ENCODE results near the gene C5orf15. TPM values are rescaled to one million over a fixed set of nuclear protein-coding genes. Genes with fewer than 3 reads are reported as not detected.

C5orf15 gene
- total and polyA plus RNA-seq, 9 of the 15 experiments (the other 6 are each of a cell fraction or from before 2014, with no cell fraction given): 23.3 to 50.7 (median 35.5) TPM

DNA sequence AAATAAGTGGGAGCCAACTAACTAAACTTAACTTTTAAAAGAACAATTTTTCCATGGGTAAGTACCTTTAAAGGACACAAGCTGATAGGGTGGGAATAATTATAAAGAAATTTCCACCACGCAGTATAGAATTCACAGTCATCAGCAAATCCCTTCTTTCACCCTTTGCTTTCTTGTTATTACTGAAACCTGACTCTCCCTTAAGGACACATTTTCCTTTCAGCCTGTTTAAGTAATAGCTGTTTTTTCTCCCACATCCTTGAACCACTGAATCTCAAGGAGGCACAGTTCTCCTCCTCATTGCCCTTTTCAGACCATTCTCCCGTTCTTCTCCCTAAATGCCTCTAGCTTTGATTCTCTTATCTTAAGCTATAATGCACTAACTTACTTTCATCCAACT lies 6.3 kb downstream of the C5orf15 start:
- no peak overlapping the region for H3K4me3 ChIP-seq
- H3K27ac ChIP-seq (ENCODE audit: extremely low read depth, low read depth, low read length): no peak overlapping the region
- H3K4me2 ChIP-seq (ENCODE audit: insufficient read depth, low read length): no peak overlapping the region
- no peak; the same call in 2 of the 3 replicates for ATAC-seq
- in situ Hi-C loops (cut with MboI) (no loop called here), intact Hi-C loops (cut with micrococcal nuclease) (no loop called here)
- H3K27me3 ChIP-seq (ENCODE audit: control insufficient read depth in 2 of 2, insufficient read depth in 2 of 2, low read length in 2 of 2): no peaks in the 10 kb centered on the region
- 35% methylated on average over 2 of the region's 2 CpGs for WGBS (ENCODE audit: insufficient coverage, low coverage, missing lambda C conversion rate)
- no peak for DNase-seq (ENCODE audit: extremely low read depth in 1 of 4, low spot score in 3 of 4)
- peaks cover 40% of the 10 kb centered on the region for H3K36me3 ChIP-seq (ENCODE audit: control insufficient read depth, insufficient read depth, low read length)
- FAIRE-seq: no peak
- CTCF ChIA-PET (ENCODE audit: low intra/inter-chr PET ratio): no interaction called here
- peaks cover 0 to 17% of the 10 kb centered on the region in 2 experiments; a peak in 3 of 5 replicates for H3K4me1 ChIP-seq (replicated peaks in 1 of 2; ENCODE audit: control insufficient read depth in 2 of 2, insufficient read depth in 2 of 2, low read length in 2 of 2)
- no peak overlapping the region for H2AFZ ChIP-seq (ENCODE audit: low read depth, low read length)
- H3K9me3 ChIP-seq (replicated peaks; ENCODE audit: control insufficient read depth, insufficient read depth, low read depth, low read length): no peaks in the 10 kb centered on the region
- H3K9ac ChIP-seq (ENCODE audit: insufficient read depth in 1 of 2, low read depth in 2 of 2, low read length in 2 of 2): no peak overlapping the region
- POLR2A ChIA-PET: interaction anchor here (0.5 to 2.1 kb wide), 5 partner anchors 9 to 79 kb away, joined by 3 to 13 read pairs (median 7); no protein-coding TSS in a partner anchor
- BruUV-seq (replicated peaks): no TSS peak
- no peaks in the 10 kb centered on the region for H4K20me1 ChIP-seq (replicated peaks; ENCODE audit: control insufficient read depth, insufficient read depth, low read length)
- TF ChIP-seq, protein P1, sequence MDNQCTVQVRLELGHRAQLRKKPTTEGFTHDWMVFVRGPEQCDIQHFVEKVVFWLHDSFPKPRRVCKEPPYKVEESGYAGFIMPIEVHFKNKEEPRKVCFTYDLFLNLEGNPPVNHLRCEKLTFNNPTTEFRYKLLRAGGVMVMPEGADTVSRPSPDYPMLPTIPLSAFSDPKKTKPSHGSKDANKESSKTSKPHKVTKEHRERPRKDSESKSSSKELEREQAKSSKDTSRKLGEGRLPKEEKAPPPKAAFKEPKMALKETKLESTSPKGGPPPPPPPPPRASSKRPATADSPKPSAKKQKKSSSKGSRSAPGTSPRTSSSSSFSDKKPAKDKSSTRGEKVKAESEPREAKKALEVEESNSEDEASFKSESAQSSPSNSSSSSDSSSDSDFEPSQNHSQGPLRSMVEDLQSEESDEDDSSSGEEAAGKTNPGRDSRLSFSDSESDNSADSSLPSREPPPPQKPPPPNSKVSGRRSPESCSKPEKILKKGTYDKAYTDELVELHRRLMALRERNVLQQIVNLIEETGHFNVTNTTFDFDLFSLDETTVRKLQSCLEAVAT (IDR thresholded peaks at IDR 0.05): no peak
- TF ChIP-seq ZNF134 (CRISPR knock-in tag; conservative IDR thresholded peaks at IDR 0.05) (no peak), PTBP1 (IDR thresholded peaks at IDR 0.05; ENCODE audit: low read depth, low read length) (no peak), GATA2 (CRISPR knock-in tag; IDR thresholded peaks at IDR 0.05) (no peak), ETV5 (CRISPR knock-in tag; IDR thresholded peaks at IDR 0.05; ENCODE audit: low read depth) (no peak), ARID1B (IDR thresholded peaks at IDR 0.05) (no peak), PTRF (tag; IDR thresholded peaks at IDR 0.05) (no peak), PHF20 (IDR thresholded peaks at IDR 0.05; ENCODE audit: partially characterized antibody) (no peak), MCM2 (IDR thresholded peaks at IDR 0.05; ENCODE audit: low read depth) (no peak), NFYB (IDR thresholded peaks at IDR 0.05; ENCODE audit: extremely low read depth, insufficient read length) (no peak), SUPT5H (IDR thresholded peaks at IDR 0.05) (no peak), NFRKB (IDR thresholded peaks at IDR 0.05; ENCODE audit: low read depth) (no peak), KDM1A (IDR thresholded peaks at IDR 0.05) (no peak), SMARCE1 (IDR thresholded peaks at IDR 0.05) (no peak), DPF2 (IDR thresholded peaks at IDR 0.05) (no peak), RFX1 (IDR thresholded peaks at IDR 0.05) (no peak), CHD2 (IDR thresholded peaks at IDR 0.05; ENCODE audit: low read depth, low read length) (no peak)
- TF ChIP-seq, protein P2, sequence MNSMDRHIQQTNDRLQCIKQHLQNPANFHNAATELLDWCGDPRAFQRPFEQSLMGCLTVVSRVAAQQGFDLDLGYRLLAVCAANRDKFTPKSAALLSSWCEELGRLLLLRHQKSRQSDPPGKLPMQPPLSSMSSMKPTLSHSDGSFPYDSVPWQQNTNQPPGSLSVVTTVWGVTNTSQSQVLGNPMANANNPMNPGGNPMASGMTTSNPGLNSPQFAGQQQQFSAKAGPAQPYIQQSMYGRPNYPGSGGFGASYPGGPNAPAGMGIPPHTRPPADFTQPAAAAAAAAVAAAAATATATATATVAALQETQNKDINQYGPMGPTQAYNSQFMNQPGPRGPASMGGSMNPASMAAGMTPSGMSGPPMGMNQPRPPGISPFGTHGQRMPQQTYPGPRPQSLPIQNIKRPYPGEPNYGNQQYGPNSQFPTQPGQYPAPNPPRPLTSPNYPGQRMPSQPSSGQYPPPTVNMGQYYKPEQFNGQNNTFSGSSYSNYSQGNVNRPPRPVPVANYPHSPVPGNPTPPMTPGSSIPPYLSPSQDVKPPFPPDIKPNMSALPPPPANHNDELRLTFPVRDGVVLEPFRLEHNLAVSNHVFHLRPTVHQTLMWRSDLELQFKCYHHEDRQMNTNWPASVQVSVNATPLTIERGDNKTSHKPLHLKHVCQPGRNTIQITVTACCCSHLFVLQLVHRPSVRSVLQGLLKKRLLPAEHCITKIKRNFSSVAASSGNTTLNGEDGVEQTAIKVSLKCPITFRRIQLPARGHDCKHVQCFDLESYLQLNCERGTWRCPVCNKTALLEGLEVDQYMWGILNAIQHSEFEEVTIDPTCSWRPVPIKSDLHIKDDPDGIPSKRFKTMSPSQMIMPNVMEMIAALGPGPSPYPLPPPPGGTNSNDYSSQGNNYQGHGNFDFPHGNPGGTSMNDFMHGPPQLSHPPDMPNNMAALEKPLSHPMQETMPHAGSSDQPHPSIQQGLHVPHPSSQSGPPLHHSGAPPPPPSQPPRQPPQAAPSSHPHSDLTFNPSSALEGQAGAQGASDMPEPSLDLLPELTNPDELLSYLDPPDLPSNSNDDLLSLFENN (IDR thresholded peaks at IDR 0.05; ENCODE audit: low read depth in 2 of 2, low read length in 2 of 2): no peak
- no peaks in the 10 kb centered on the region for H3K9me1 ChIP-seq (ENCODE audit: control insufficient read depth, insufficient read depth, low read length)
- H3K79me2 ChIP-seq (ENCODE audit: control insufficient read depth, insufficient read depth, low read length): peaks cover 69% of the 10 kb centered on the region

Data from K562 (cell line).